GM12878 (cell line): ENCODE data around the gene SLC6A1. TPM values are rescaled to one million over a fixed set of nuclear protein-coding genes. Genes with fewer than 3 reads are reported as not detected.

Experiments used
- ATAC-seq: fragments of 200-7000 bp; cut with Tn5 transposase; 3 replicates; pipeline ENCODE4 v1.9.1; 2020; ENCODE audit warnings: mild to moderate bottlenecking, moderate library complexity
- BruUV-seq: library from RNA; stranded (reverse); fragments of 400-500 nt; replicated peaks from 2 replicates; lab custom pipeline; 2021; lab: Mats Ljungman, UMichigan
- CTCF ChIA-PET: fragments of 300-600 bp; sonication (Branson Sonifier 250); formaldehyde crosslinking; extraction: SDS; loops from one replicate; lab custom pipeline; 2021; ENCODE audit warnings: inconsistent platforms; lab: Yijun Ruan, JAX
- POLR2A ChIA-PET: fragments of 350-600 bp; formaldehyde crosslinking; extraction: SDS; loops from one replicate; lab custom pipeline; 2021; ENCODE audit warnings: inconsistent platforms; lab: Charles Lee
- RAD21 ChIA-PET: fragments of 300-600 bp; sonication (Branson Sonifier 250); formaldehyde crosslinking; loops from one replicate; lab custom pipeline; 2023; ENCODE audit warnings: antibody characterized with exemption; ENCODE audit not compliant: unreplicated experiment; lab: Charles Lee
- SMC1A ChIA-PET: fragments of 300-600 bp; sonication (Branson Sonifier 250); formaldehyde crosslinking; loops from one replicate; lab custom pipeline; 2023; ENCODE audit not compliant: unreplicated experiment, uncharacterized antibody; lab: Charles Lee
- DNase-seq: peaks from one replicate; pipeline ENCODE4 v3.0.0-alpha.2; 2011; ENCODE audit warnings: low read depth, low spot score
- FAIRE-seq: peaks from 3 replicates; lab custom pipeline; 2011; peaks lifted over from hg19 to GRCh38; lab: Jason Lieb, UNC
- H2AFZ ChIP-seq: 2 replicates; pipeline ENCODE4 v1.6.0; 2011; ENCODE audit warnings: low read depth, low read length, control low read depth; ENCODE audit not compliant: control insufficient read depth
- H3K27ac ChIP-seq: 2 replicates; pipeline ENCODE4 v1.5.1; 2011; ENCODE audit warnings: control low read depth; ENCODE audit not compliant: control insufficient read depth, insufficient read depth
- H3K27me3 ChIP-seq, 2 experiments: replicated peaks in 1 of 2; 2 replicates each; pipeline versions ENCODE4 v1.6.0 to v1.6.1; 2011; ENCODE audit warnings: low read length in 1 of 2; ENCODE audit not compliant: control insufficient read depth in 2 of 2, insufficient read depth in 2 of 2
- H3K36me3 ChIP-seq, 2 experiments: 2 replicates each; pipeline ENCODE4 v1.5.1; 2011; ENCODE audit warnings: low read length in 1 of 2; ENCODE audit not compliant: control insufficient read depth in 2 of 2, insufficient read depth in 2 of 2
- H3K4me1 ChIP-seq: 2 replicates; pipeline ENCODE4 v1.6.1; 2011; ENCODE audit warnings: mild to moderate bottlenecking, low read length, moderate library complexity, mixed read lengths; ENCODE audit not compliant: control insufficient read depth, insufficient read depth
- H3K4me2 ChIP-seq: 2 replicates; pipeline ENCODE4 v1.6.0; 2011; ENCODE audit warnings: control low read depth; ENCODE audit not compliant: control insufficient read depth, insufficient read depth
- H3K4me3 ChIP-seq: fragments of 200-600 bp; sonication (generic); 2 replicates; pipeline ENCODE4 v1.5.1; 2016
- H3K79me2 ChIP-seq: 2 replicates; pipeline ENCODE4 v1.6.0; 2011; ENCODE audit warnings: low read length; ENCODE audit not compliant: control insufficient read depth, insufficient read depth
- H3K9ac ChIP-seq: 2 replicates; pipeline ENCODE4 v1.8.0; 2011; ENCODE audit warnings: low read length, control low read depth, mixed read lengths; ENCODE audit not compliant: control insufficient read depth, insufficient read depth
- H3K9me3 ChIP-seq: replicated peaks from 3 replicates; pipeline ENCODE4 v1.5.1; 2011; ENCODE audit warnings: mild to moderate bottlenecking, low read length; ENCODE audit not compliant: control insufficient read depth, insufficient read depth
- H4K20me1 ChIP-seq: 2 replicates; pipeline ENCODE4 v1.6.0; 2011; ENCODE audit not compliant: control insufficient read depth, insufficient read depth
- ATF7 ChIP-seq: fragments of 450-650 bp; IDR thresholded peaks from 2 replicates; pipeline ENCODE4 v1.6.1; 2016; ENCODE audit warnings: low read depth, mild to moderate bottlenecking
- CHD1 ChIP-seq: IDR thresholded peaks from 2 replicates; pipeline ENCODE4 v1.6.1; 2012; ENCODE audit warnings: low read depth, low read length, improper control_type of control experiment
- ESRRA ChIP-seq: IDR thresholded peaks from 2 replicates; pipeline ENCODE4 v1.6.1; 2012; ENCODE audit warnings: mild to moderate bottlenecking, low read length, improper control_type of control experiment
- EZH2 ChIP-seq: IDR thresholded peaks from 2 replicates; pipeline ENCODE4 v1.6.1; 2012; ENCODE audit warnings: low read depth, mild to moderate bottlenecking, control low read depth, inconsistent platforms, low read length, borderline replicate concordance; ENCODE audit not compliant: control insufficient read depth
- GATAD2B ChIP-seq: fragments of 450-650 bp; conservative IDR thresholded peaks from 2 replicates; pipeline ENCODE4 v1.6.1; 2017; ENCODE audit warnings: low read depth, mild to moderate bottlenecking, moderate library complexity
- IKZF2 ChIP-seq, 2 experiments: fragments of 450-650 bp; IDR thresholded peaks; 2 replicates each; pipeline ENCODE4 v1.6.1; 2017; ENCODE audit warnings: mild to moderate bottlenecking in 2 of 2, moderate library complexity in 2 of 2
- MLLT1 ChIP-seq: fragments of 450-650 bp; IDR thresholded peaks from 2 replicates; pipeline ENCODE4 v1.6.1; 2016; ENCODE audit warnings: mild to moderate bottlenecking
- MTA2 ChIP-seq: fragments of 450-650 bp; IDR thresholded peaks from 2 replicates; pipeline ENCODE4 v1.6.1; 2016; ENCODE audit warnings: low read depth, mild to moderate bottlenecking, moderate library complexity
- MXI1 ChIP-seq: fragments of 150-350 bp; IDR thresholded peaks from 2 replicates; pipeline ENCODE4 v1.6.1; 2011; ENCODE audit warnings: low read depth, mild to moderate bottlenecking, inconsistent platforms, low read length, improper control_type of control experiment
- NFIC ChIP-seq: IDR thresholded peaks from 2 replicates; pipeline ENCODE4 v1.6.1; 2012; ENCODE audit warnings: low read depth, mild to moderate bottlenecking, inconsistent platforms, low read length, moderate library complexity
- NR2C2 ChIP-seq: IDR thresholded peaks from 2 replicates; pipeline ENCODE4 v1.6.1; 2011; ENCODE audit warnings: borderline replicate concordance, low read depth; ENCODE audit not compliant: control insufficient read depth, insufficient read length
- NR2F1 ChIP-seq: fragments of 450-650 bp; conservative IDR thresholded peaks from 2 replicates; pipeline ENCODE4 v1.6.1; 2017; ENCODE audit warnings: mild to moderate bottlenecking
- PAX8 ChIP-seq: fragments of 450-650 bp; IDR thresholded peaks from 2 replicates; pipeline ENCODE4 v1.6.1; 2017; ENCODE audit warnings: mild to moderate bottlenecking, moderate library complexity
- SIN3A ChIP-seq: IDR thresholded peaks from 2 replicates; pipeline ENCODE4 v1.6.1; 2012; ENCODE audit warnings: low read depth, low read length, improper control_type of control experiment
- SPI1 ChIP-seq: IDR thresholded peaks from 2 replicates; pipeline ENCODE4 v1.6.1; 2011; ENCODE audit warnings: low read depth, mild to moderate bottlenecking, low read length, moderate library complexity, borderline replicate concordance; ENCODE audit not compliant: insufficient read depth
- SUPT20H ChIP-seq: IDR thresholded peaks from 2 replicates; pipeline ENCODE4 v1.6.1; 2011; ENCODE audit warnings: low read depth, mild to moderate bottlenecking, low read length, moderate library complexity, borderline replicate concordance; ENCODE audit not compliant: control insufficient read depth
- TBL1XR1 ChIP-seq: IDR thresholded peaks from 2 replicates; pipeline ENCODE4 v1.6.1; 2012; ENCODE audit warnings: low read depth, low read length, improper control_type of control experiment
- TCF12 ChIP-seq: IDR thresholded peaks from 2 replicates; pipeline ENCODE4 v1.6.1; 2011; ENCODE audit warnings: low read depth, mild to moderate bottlenecking, low read length
- WGBS: methylation state at CpG from one replicate; pipeline ENCODE4 v1.1.6; 2016; ENCODE audit warnings: low lambda C conversion rate; ENCODE audit not compliant: insufficient replicate concordance, insufficient coverage; ENCODE audit errors: missing lambda C conversion rate; 5-methylcytosine and 5-hydroxymethylcytosine counted together
- in situ Hi-C: fragments of 300-500 bp; cut with MboI; formaldehyde crosslinking; loops from 9 replicates; pipeline ENCODE4 v1.14.3; 2018; ENCODE audit warnings: mixed read lengths
- intact Hi-C: fragments of 100-400 bp; cut with micrococcal nuclease; formaldehyde crosslinking; loops from one replicate; pipeline ENCODE4 v1.14.2; 2022; ENCODE audit not compliant: unreplicated experiment
- polyA plus RNA-seq, 11 experiments: library from polyadenylated mRNA; depleted of rRNA in 4 of 11; unstranded in 6 of 11; stranded (reverse) in 5 of 11; fragments of >200 nt; fragmentation: Nextera tagmentation in 4 of 11; fragmentation: Illumina TruSeq in 1 of 11; extraction: Ambion mirVana in 4 of 11; extraction: Trizol in 1 of 11; gene quantifications; 1 replicate in 1 of 11; 2 replicates in 10 of 11; pipeline versions ENCODE4 v1.2.1 to v1.2.3, GENCODE V29; 2011 to 2016; ENCODE audit warnings: inconsistent platforms in 2 of 11, missing spikeins in 2 of 11, low read depth in 1 of 11
- total RNA-seq, 4 experiments: library from RNA; depleted of rRNA in 3 of 4; stranded (reverse); fragments of >200 nt in 3 of 4; fragmentation: Illumina TruSeq in 1 of 4; extraction: Trizol in 1 of 4; gene quantifications; 2 replicates each; pipeline versions ENCODE4 v1.2.1 to v1.2.3, GENCODE V29; 2013 to 2021
- TF ChIP-seq, protein P1 (sequence below): IDR thresholded peaks from 2 replicates; pipeline ENCODE4 v1.6.1; 2011; ENCODE audit warnings: low read depth, low read length, improper control_type of control experiment, borderline replicate concordance

Gene SLC6A1
- total and polyA plus RNA-seq, 10 of the 15 experiments (the other 5 are each of a cell fraction or from before 2014, with no cell fraction given), result not detected

- H3K36me3 ChIP-seq, result no peaks in the 10 kb centered on the region
- FAIRE-seq, result no peak
- DNase-seq, result no peak
- RAD21 ChIA-PET, result no interaction called here
- no peak for TF ChIP-seq SIN3A
- no peak for TF ChIP-seq NR2F1
- TF ChIP-seq IKZF2 (IDR thresholded peaks at IDR 0.05), result no peak
- no peak for TF ChIP-seq TBL1XR1
- TF ChIP-seq, protein P1, sequence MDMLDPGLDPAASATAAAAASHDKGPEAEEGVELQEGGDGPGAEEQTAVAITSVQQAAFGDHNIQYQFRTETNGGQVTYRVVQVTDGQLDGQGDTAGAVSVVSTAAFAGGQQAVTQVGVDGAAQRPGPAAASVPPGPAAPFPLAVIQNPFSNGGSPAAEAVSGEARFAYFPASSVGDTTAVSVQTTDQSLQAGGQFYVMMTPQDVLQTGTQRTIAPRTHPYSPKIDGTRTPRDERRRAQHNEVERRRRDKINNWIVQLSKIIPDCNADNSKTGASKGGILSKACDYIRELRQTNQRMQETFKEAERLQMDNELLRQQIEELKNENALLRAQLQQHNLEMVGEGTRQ, result no peak
- TF ChIP-seq MXI1, result no peak
- TF ChIP-seq GATAD2B, result no peak
- no peak for TF ChIP-seq SPI1
- TF ChIP-seq TCF12, result no peak
- no peak for TF ChIP-seq MLLT1
- TF ChIP-seq MTA2, result no peak
- TF ChIP-seq ESRRA, result no peak
- TF ChIP-seq NFIC, result no peak
- no peak for TF ChIP-seq PAX8
- TF ChIP-seq NR2C2, result no peak
- no peak for TF ChIP-seq ATF7
- TF ChIP-seq CHD1, result no peak
- no peak for TF ChIP-seq SUPT20H
- no peak for TF ChIP-seq EZH2
- SMC1A ChIA-PET, result no interaction called here
- POLR2A ChIA-PET, result no interaction called here
- CTCF ChIA-PET, result interaction anchor here (2.1 kb wide), 1 partner anchor 11 kb away, joined by 7 read pairs; no protein-coding TSS in a partner anchor
- WGBS, result 0% methylated on average over 3 of the region's 3 CpGs
- ATAC-seq, result no peak
- H3K27ac ChIP-seq, result no peak overlapping the region
- H3K9me3 ChIP-seq, result no peaks in the 10 kb centered on the region
- no peaks in the 10 kb centered on the region for H3K4me1 ChIP-seq
- no peak overlapping the region for H3K4me3 ChIP-seq
- in situ Hi-C loops (no loop called here), intact Hi-C loops (no loop called here)
- no peak overlapping the region for H2AFZ ChIP-seq
- no peaks in the 10 kb centered on the region for H4K20me1 ChIP-seq
- no peaks in the 10 kb centered on the region for H3K79me2 ChIP-seq
- no peak overlapping the region for H3K4me2 ChIP-seq
- H3K9ac ChIP-seq, result no peak overlapping the region
- no peaks in the 10 kb centered on the region; a peak in 2 of 4 replicates for H3K27me3 ChIP-seq
- no TSS peak for BruUV-seq
These were observed 40.0 kb upstream of the SLC6A1 start for GRCh38 chr3:10952525-10952924.
